ENCODE measurements around the gene AMZ1. TPM values are rescaled to one million over a fixed set of nuclear protein-coding genes. Genes with fewer than 3 reads are reported as not detected.
"Not testable (repeated sequence)": the region's sequence is repeated elsewhere in the genome, so short reads cannot be mapped to it uniquely, and the experiment has no call there.

The AMZ1 gene
- total and polyA plus RNA-seq, 10 of the 15 experiments (the other 5 are each of a cell fraction or from before 2014, with no cell fraction given) = 0.02 to 2.0 (median 0.69) TPM

DNA sequence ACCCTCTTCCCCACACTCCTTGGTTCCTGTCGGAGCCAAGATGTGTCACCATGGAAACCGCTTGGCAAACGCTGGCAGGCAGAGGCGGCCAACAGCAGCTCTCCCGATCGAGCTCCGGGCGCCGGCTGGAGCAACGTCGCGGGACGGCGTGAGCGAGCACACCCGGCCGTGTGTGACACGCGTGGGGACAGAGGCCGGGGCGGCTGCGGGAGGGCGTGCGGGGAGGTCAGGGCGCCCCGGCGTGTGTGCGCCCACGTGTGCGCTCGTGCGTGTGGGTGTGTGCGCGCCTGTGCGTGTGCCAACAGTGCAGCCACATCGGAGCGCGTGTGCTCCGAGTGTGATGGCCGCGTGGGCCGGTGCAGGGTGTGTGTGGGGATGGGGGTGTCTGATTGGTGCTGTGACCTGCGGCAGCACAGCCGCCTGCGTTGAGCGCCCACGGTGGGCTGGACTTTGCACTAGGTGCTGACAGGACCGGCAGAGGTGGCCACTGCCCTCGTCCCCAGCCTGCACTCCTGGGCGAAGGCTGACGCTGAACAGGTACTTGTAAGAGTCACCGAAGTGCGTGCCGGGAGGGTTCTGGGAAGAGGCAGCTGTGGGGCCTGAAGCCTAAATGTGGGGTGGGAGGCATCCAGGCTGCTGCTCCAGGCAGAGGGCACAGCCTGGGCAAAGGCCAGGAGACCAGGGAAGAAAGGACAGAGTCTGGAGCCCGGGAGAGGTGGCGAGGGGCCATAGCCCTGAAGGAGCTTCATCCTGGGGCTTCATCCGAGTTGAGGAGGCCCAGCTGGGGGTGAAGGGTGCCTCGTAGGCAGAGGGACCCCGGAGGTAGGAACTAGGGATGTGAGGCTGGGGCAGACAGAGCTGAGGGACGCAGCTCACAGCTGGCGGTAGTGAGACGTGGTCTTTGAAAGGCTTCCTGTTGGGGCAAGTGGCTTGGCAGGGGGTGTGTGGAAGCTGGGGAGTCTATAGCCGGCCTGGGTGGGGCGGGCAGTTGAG lies 8.6 kb upstream of the AMZ1 start:
- H3K27me3 ChIP-seq (replicated peaks in 1 of 2; ENCODE audit: control insufficient read depth in 2 of 2, insufficient read depth in 2 of 2, low read length in 1 of 2); H3K4me1 ChIP-seq (ENCODE audit: control insufficient read depth, insufficient read depth, low read length); FAIRE-seq; SMC1A ChIA-PET (ENCODE audit: uncharacterized antibody, unreplicated experiment); H3K9ac ChIP-seq (ENCODE audit: control insufficient read depth, insufficient read depth, low read length); H3K4me3 ChIP-seq; H4K20me1 ChIP-seq (ENCODE audit: control insufficient read depth, insufficient read depth); intact Hi-C loops (cut with micrococcal nuclease; ENCODE audit: unreplicated experiment); H3K27ac ChIP-seq (ENCODE audit: control insufficient read depth, insufficient read depth); POLR2A ChIA-PET; BruUV-seq (replicated peaks); H2AFZ ChIP-seq (ENCODE audit: control insufficient read depth, low read depth, low read length); ATAC-seq; DNase-seq (ENCODE audit: low read depth, low spot score); H3K79me2 ChIP-seq (ENCODE audit: control insufficient read depth, insufficient read depth, low read length); H3K4me2 ChIP-seq (ENCODE audit: control insufficient read depth, insufficient read depth); H3K36me3 ChIP-seq (ENCODE audit: control insufficient read depth in 2 of 2, insufficient read depth in 2 of 2, low read length in 1 of 2); in situ Hi-C loops (cut with MboI); H3K9me3 ChIP-seq (replicated peaks; ENCODE audit: control insufficient read depth, insufficient read depth, low read length): not testable (repeated sequence)
- WGBS (ENCODE audit: insufficient coverage, insufficient replicate concordance, low lambda C conversion rate, missing lambda C conversion rate) = 77% methylated on average over 37 of the region's 64 CpGs
- ChIA-PET CTCF (interaction anchor here (0.6 to 5.6 kb wide), 10 partner anchors 19 to 278 kb away, joined by 3 to 65 read pairs (median 4); no protein-coding TSS in a partner anchor), RAD21 (ENCODE audit: unreplicated experiment) (interaction anchor here (1.2 to 3.2 kb wide), 4 partner anchors 8 to 211 kb away, joined by 3 to 28 read pairs (median 4); no protein-coding TSS in a partner anchor)

DNA sequence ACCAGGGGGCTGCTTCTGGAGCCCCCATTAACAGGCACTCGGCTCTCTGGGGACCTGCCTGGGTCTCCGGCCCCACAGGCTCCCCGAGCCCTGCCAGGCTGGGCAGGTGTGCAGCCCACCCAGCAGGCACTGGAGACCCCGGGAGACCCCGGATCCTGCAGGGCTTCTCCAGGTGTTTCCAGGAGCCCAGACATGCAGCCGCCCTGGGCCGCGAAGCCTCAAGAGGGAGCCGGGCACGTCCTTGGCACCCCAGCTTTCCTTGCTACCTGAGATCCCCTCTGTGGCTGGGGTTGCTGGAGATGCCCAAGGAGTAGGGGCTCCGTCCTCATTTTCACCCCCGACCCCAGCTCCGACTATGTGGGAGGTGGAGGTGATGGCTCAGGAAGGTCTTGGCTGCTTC lies 7.7 kb upstream of the AMZ1 start:
- H3K36me3 ChIP-seq (ENCODE audit: control insufficient read depth in 2 of 2, insufficient read depth in 2 of 2, low read length in 1 of 2) = no peaks in the 10 kb centered on the region
- intact Hi-C loops (cut with micrococcal nuclease; ENCODE audit: unreplicated experiment) (no loop called here), in situ Hi-C loops (cut with MboI) (no loop called here)
- 62% methylated on average over 13 of the region's 13 CpGs for WGBS (ENCODE audit: insufficient coverage, insufficient replicate concordance, low lambda C conversion rate, missing lambda C conversion rate)
- H3K4me3 ChIP-seq = no peak overlapping the region
- no peak overlapping the region for H3K27ac ChIP-seq (ENCODE audit: control insufficient read depth, insufficient read depth)
- ATAC-seq (no peak), DNase-seq (ENCODE audit: low read depth, low spot score) (no peak), FAIRE-seq (no peak)
- RAD21 ChIA-PET (ENCODE audit: unreplicated experiment) = interaction anchor here (0.5 to 3.2 kb wide), 7 partner anchors 9 to 228 kb away, joined by 3 to 28 read pairs (median 6); no protein-coding TSS in a partner anchor
- POLR2A ChIA-PET = interaction anchor here (2.4 kb wide), 1 partner anchor 30 kb away, joined by 7 read pairs; no protein-coding TSS in a partner anchor
- no TSS peak for BruUV-seq (replicated peaks)
- H3K4me1 ChIP-seq (ENCODE audit: control insufficient read depth, insufficient read depth, low read length) = no peaks in the 10 kb centered on the region
- H4K20me1 ChIP-seq (ENCODE audit: control insufficient read depth, insufficient read depth) = no peaks in the 10 kb centered on the region
- no peak overlapping the region for H3K9ac ChIP-seq (ENCODE audit: control insufficient read depth, insufficient read depth, low read length)
- no peaks in the 10 kb centered on the region; a peak in 1 of 4 replicates for H3K27me3 ChIP-seq (replicated peaks in 1 of 2; ENCODE audit: control insufficient read depth in 2 of 2, insufficient read depth in 2 of 2, low read length in 1 of 2)
- H3K4me2 ChIP-seq (ENCODE audit: control insufficient read depth, insufficient read depth) = no peak overlapping the region
- no peaks in the 10 kb centered on the region for H3K79me2 ChIP-seq (ENCODE audit: control insufficient read depth, insufficient read depth, low read length)
- CTCF ChIA-PET = interaction anchor here (1.0 to 5.6 kb wide), 10 partner anchors 18 to 229 kb away, joined by 3 to 65 read pairs (median 4); no protein-coding TSS in a partner anchor
- SMC1A ChIA-PET (ENCODE audit: uncharacterized antibody, unreplicated experiment) = interaction anchor here (1.0 to 2.0 kb wide), 4 partner anchors 32 to 200 kb away, joined by 3 to 4 read pairs (median 3); no protein-coding TSS in a partner anchor
- H2AFZ ChIP-seq (ENCODE audit: control insufficient read depth, low read depth, low read length) = no peak overlapping the region
- no peaks in the 10 kb centered on the region; the same call in 2 of the 3 replicates for H3K9me3 ChIP-seq (replicated peaks; ENCODE audit: control insufficient read depth, insufficient read depth, low read length)
- TF ChIP-seq SMAD1 (IDR thresholded peaks at IDR 0.05; ENCODE audit: low read depth, partially characterized antibody) (no peak), STAT1 (conservative IDR thresholded peaks at IDR 0.05) (no peak), EZH2 (IDR thresholded peaks at IDR 0.05; ENCODE audit: borderline replicate concordance, control insufficient read depth, low read depth, low read length) (no peak), ZNF24 (IDR thresholded peaks at IDR 0.05) (no peak), BMI1 (IDR thresholded peaks at IDR 0.05; ENCODE audit: borderline replicate concordance) (no peak), ZNF622 (IDR thresholded peaks at IDR 0.05) (no peak), CREM (IDR thresholded peaks at IDR 0.05; ENCODE audit: low read depth) (no peak)

Measured in GM12878 (cell line).